ENCODE results near the gene TES. TPM values are rescaled to one million over a fixed set of nuclear protein-coding genes. Genes with fewer than 3 reads are reported as not detected.

TES gene
- total RNA-seq, 1 donor from 2014 or later: 94.0 TPM

DNA sequence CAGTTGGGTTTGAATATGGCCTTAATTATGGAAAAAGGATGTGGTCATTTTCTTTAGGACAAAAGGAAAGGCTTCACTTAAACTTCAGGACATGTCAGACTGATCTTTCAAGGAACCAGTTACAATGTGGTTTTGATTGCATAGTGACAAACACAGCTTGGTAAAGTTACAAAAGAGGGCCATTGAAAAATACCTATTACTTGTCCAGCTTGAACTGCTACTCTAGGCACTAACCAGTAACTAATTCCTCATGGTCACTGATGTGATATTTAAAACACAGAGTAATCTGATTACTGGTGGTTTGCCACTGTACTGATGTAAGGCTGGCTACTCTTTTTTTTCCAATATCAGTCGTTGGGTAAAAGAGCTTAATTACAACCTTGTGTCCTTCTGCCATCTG, 22.6 kb downstream of the TES start:
- Histone ChIP-seq H3K4me1 (peaks cover 48% of the 10 kb centered on the region), H3K4me3 (no peak overlapping the region), H3K36me3 (peaks cover 7% of the 10 kb centered on the region), H3K27ac (no peak overlapping the region), H3K27me3 (no peaks in the 10 kb centered on the region), H3K9me3 (no peaks in the 10 kb centered on the region)
- ATAC-seq: peak; percentile 56
- DNase-seq: no peak
- intact Hi-C loops (cut with DNase I): no loop called here
- no peak for TF ChIP-seq CTCF (IDR thresholded peaks at IDR 0.05)

GRCh38 chr7:116234517-116235200, 24.3 kb downstream of the TES start:
- intact Hi-C loops (cut with DNase I): loop anchor here (5.0 kb wide), 1 partner anchor 57 kb away; no protein-coding TSS in a partner anchor
- Histone ChIP-seq H3K27me3 (no peaks in the 10 kb centered on the region), H3K4me3 (no peak overlapping the region), H3K36me3 (peaks cover 7% of the 10 kb centered on the region), H3K9me3 (no peaks in the 10 kb centered on the region), H3K27ac (no peak overlapping the region), H3K4me1 (peaks cover 42% of the 10 kb centered on the region)
- no peak for DNase-seq
- ATAC-seq: no peak
- TF ChIP-seq CTCF (IDR thresholded peaks at IDR 0.05): no peak

- no peak overlapping the region for H3K27ac ChIP-seq
- H3K4me3 ChIP-seq: no peak overlapping the region
These were observed 25.0 kb downstream of the TES start for GRCh38 chr7:116235380-116235779.

DNA sequence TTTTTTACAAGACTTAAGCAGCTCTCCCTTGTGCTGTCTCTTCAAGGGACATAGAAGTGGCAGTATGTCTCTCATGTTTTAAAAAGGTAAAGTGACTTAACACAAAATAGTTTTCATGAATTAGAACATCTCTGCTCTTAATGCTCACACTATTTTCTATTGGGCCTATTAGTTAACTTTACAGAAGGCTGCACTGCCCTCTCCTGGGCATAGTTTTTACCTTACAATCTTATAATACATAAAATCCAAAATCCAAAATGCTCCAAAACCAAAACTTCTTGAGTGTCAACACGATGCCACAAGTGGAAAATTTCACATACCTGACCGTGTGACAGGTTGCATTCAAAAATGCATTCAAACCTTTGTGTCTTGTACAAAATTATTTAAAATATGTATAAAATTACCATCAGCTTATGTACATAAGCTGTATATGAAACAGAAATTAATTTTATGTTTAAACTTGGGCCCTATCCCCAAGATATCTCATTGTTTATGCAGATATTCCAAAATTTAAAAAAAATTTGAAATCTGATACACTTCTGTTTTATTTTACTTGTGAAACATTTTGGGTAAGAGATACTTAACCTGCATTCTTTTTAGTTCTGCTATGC, 25.8 kb downstream of the TES start:
- Histone ChIP-seq H3K27me3 (no peaks in the 10 kb centered on the region), H3K4me3 (no peak overlapping the region), H3K27ac (no peak overlapping the region), H3K9me3 (no peaks in the 10 kb centered on the region), H3K4me1 (peaks cover 27% of the 10 kb centered on the region), H3K36me3 (peaks cover 7% of the 10 kb centered on the region)
- peak; percentile 62 for TF ChIP-seq CTCF (IDR thresholded peaks at IDR 0.05)
- ATAC-seq (peak; percentile 77), DNase-seq (no peak)
- intact Hi-C loops (cut with DNase I): loop anchor here (5.0 kb wide), 1 partner anchor 59 kb away; no protein-coding TSS in a partner anchor

More at GRCh38 chr7:116235380-116235779, 25.0 kb downstream of the TES start:
- H3K4me1 ChIP-seq: peaks cover 34% of the 10 kb centered on the region
- no peak for TF ChIP-seq CTCF (IDR thresholded peaks at IDR 0.05)
- H3K36me3 ChIP-seq: peaks cover 7% of the 10 kb centered on the region
- DNase-seq: no peak
- no peak for ATAC-seq
- H3K9me3 ChIP-seq: no peaks in the 10 kb centered on the region
- no peaks in the 10 kb centered on the region for H3K27me3 ChIP-seq
- intact Hi-C loops (cut with DNase I): loop anchor here (5.0 kb wide), 1 partner anchor 58 kb away; no protein-coding TSS in a partner anchor

DNA sequence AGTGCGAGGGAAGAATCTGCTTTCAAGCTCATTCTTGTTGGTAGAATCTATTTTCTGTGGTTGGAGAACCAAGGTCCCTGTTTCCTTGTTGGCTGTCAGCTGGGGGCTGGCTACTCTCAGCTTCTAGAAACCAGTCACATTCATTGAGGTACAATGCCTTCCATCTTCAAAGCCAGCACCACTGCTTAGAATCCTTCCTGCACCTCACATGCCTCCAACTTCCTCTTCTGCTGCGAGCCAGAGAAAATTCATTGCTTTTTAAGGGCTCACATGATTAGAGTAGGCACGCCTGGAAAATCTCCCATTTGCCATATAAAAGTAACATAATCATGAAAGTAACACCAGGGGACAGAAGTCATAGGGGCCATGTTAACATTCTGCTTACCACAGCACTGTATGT, 28.7 kb downstream of the TES start:
- no peak for TF ChIP-seq CTCF (IDR thresholded peaks at IDR 0.05)
- intact Hi-C loops (cut with DNase I): loop anchor here (5.0 kb wide), 1 partner anchor 62 kb away; no protein-coding TSS in a partner anchor
- Histone ChIP-seq H3K4me3 (no peak overlapping the region), H3K27me3 (no peaks in the 10 kb centered on the region), H3K36me3 (peaks cover 7% of the 10 kb centered on the region), H3K4me1 (peaks cover 6% of the 10 kb centered on the region), H3K27ac (no peak overlapping the region), H3K9me3 (no peaks in the 10 kb centered on the region)
- DNase-seq: no peak
- no peak for ATAC-seq
